ENCODE results near the gene TLR7. TPM values are rescaled to one million over a fixed set of nuclear protein-coding genes. Genes with fewer than 3 reads are reported as not detected.

The TLR7 gene
- total RNA-seq, 5 donors from 2014 or later (not counting 1 experiment from before 2014, with no cell fraction given) = 0.10 to 0.66 (median 0.18) TPM; not detected in 1

- H3K4me1 Mint-ChIP-seq = peaks cover 0 to 4% (median 0%) of the 10 kb centered on the region in 3 donors
- H3K9me3 Mint-ChIP-seq = peaks cover 0 to 3% (median 0%) of the 10 kb centered on the region in 3 donors
- ChIA-PET CTCF (no interaction called here), POLR2A (no interaction called here)
- Histone ChIP-seq H3K36me3 (ENCODE audit: control insufficient read depth in 2 of 2, extremely low read depth in 1 of 2, insufficient read depth in 1 of 2, low read length in 1 of 2) (no peaks in the 10 kb centered on the region), H3K4me3 (ENCODE audit: control insufficient read depth in 1 of 2, extremely low read depth in 1 of 2, low read length in 1 of 2) (no peak overlapping the region), H3K27ac (ENCODE audit: low read length) (no peak overlapping the region), H3K27me3 (replicated peaks in 1 of 2; ENCODE audit: control insufficient read depth in 2 of 2, extremely low read depth in 1 of 2, insufficient read depth in 2 of 2, low read length in 1 of 2) (no peaks in the 10 kb centered on the region), H3K9me3 (no peaks in the 10 kb centered on the region), H3K4me1 (ENCODE audit: control insufficient read depth in 1 of 2, extremely low read depth in 1 of 2, insufficient read depth in 2 of 2, low read length in 2 of 2) (no peaks in the 10 kb centered on the region)
- no peaks in the 10 kb centered on the region for H3K36me3 Mint-ChIP-seq
- no peak overlapping the region for H3K27ac Mint-ChIP-seq
- peaks cover 2 to 54% of the 10 kb centered on the region in 2 donors for H3K27me3 Mint-ChIP-seq
- H3K4me3 Mint-ChIP-seq = no peak overlapping the region
- DNase-seq = no peak
- ATAC-seq (replicated peaks in 1 of 4) = no peak
Measured at GRCh38 chrX:12922599-12922919, 55.7 kb downstream of the TLR7 start.

GRCh38 chrX:12929701-12930100, 62.8 kb downstream of the TLR7 start:
- H3K27me3 ChIP-seq (replicated peaks in 1 of 2; ENCODE audit: control insufficient read depth in 2 of 2, extremely low read depth in 1 of 2, insufficient read depth in 2 of 2, low read length in 1 of 2) = no peaks in the 10 kb centered on the region
- CTCF ChIA-PET = interaction anchor here in 1 of 2 donors (0.6 to 1.7 kb wide), 3 partner anchors 17 to 456 kb away, joined by 3 to 7 read pairs (median 4); no protein-coding TSS in a partner anchor
- ATAC-seq (replicated peaks in 1 of 4) (no peak), DNase-seq (no peak)
- POLR2A ChIA-PET = no interaction called here
- Mint-ChIP-seq H3K4me1 (no peaks in the 10 kb centered on the region), H3K27me3 (peaks cover 0 to 39% of the 10 kb centered on the region in 2 donors), H3K27ac (no peak overlapping the region), H3K36me3 (no peaks in the 10 kb centered on the region), H3K9me3 (peaks cover 0 to 3% (median 3%) of the 10 kb centered on the region in 3 donors), H3K4me3 (no peak overlapping the region)
- no peaks in the 10 kb centered on the region for H3K9me3 ChIP-seq
- WGBS (ENCODE audit: insufficient coverage) = no CpG with 5 or more reads among the region's 4 CpGs
- H3K4me3 ChIP-seq (ENCODE audit: control insufficient read depth in 1 of 2, extremely low read depth in 1 of 2, low read length in 1 of 2) = no peak overlapping the region
- H3K27ac ChIP-seq (ENCODE audit: low read length) = no peak overlapping the region
- H3K4me1 ChIP-seq (ENCODE audit: control insufficient read depth in 1 of 2, extremely low read depth in 1 of 2, insufficient read depth in 2 of 2, low read length in 2 of 2) = no peaks in the 10 kb centered on the region
- H3K36me3 ChIP-seq (ENCODE audit: control insufficient read depth in 2 of 2, extremely low read depth in 1 of 2, insufficient read depth in 1 of 2, low read length in 1 of 2) = no peaks in the 10 kb centered on the region

DNA sequence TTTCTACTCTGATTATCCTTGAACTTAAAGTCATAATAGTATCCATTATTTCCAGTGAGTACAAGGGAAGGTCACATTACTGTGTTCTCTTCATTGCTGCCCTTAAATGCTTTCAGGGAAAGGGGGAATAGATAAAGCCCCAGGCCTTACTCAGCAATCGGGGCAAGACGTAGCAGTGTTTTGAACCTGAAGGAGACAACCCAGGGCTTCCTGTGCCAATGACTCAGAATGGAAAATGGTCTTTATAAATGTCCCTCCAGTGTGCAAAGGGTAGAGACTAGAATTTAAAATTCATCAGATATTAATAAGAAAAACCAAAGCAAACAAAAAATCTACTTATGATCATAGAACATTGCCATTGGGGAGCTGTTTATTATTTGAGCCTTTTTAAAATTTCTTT, 63.3 kb downstream of the TLR7 start:
- H3K4me1 ChIP-seq (ENCODE audit: control insufficient read depth in 1 of 2, extremely low read depth in 1 of 2, insufficient read depth in 2 of 2, low read length in 2 of 2) = no peaks in the 10 kb centered on the region
- H3K9me3 Mint-ChIP-seq = peaks cover 0 to 3% (median under 1%) of the 10 kb centered on the region in 3 donors
- ChIA-PET CTCF (interaction anchor here in 1 of 2 donors (0.6 to 1.7 kb wide), 2 partner anchors 17 to 456 kb away, joined by 3 to 7 read pairs; no protein-coding TSS in a partner anchor), POLR2A (no interaction called here)
- ATAC-seq (replicated peaks in 1 of 4) = no peak
- H3K36me3 Mint-ChIP-seq = no peaks in the 10 kb centered on the region
- no peak for DNase-seq
- H3K4me3 Mint-ChIP-seq = no peak overlapping the region
- no peak overlapping the region for H3K27ac Mint-ChIP-seq
- WGBS (ENCODE audit: insufficient coverage) = no CpG with 5 or more reads among the region's 2 CpGs
- H3K9me3 ChIP-seq = no peaks in the 10 kb centered on the region
- no peak overlapping the region for H3K27ac ChIP-seq (ENCODE audit: low read length)
- H3K36me3 ChIP-seq (ENCODE audit: control insufficient read depth in 2 of 2, extremely low read depth in 1 of 2, insufficient read depth in 1 of 2, low read length in 1 of 2) = no peaks in the 10 kb centered on the region
- no peaks in the 10 kb centered on the region for H3K27me3 ChIP-seq (replicated peaks in 1 of 2; ENCODE audit: control insufficient read depth in 2 of 2, extremely low read depth in 1 of 2, insufficient read depth in 2 of 2, low read length in 1 of 2)
- H3K4me1 Mint-ChIP-seq = no peaks in the 10 kb centered on the region
- peaks cover 0 to 39% of the 10 kb centered on the region in 2 donors for H3K27me3 Mint-ChIP-seq
- H3K4me3 ChIP-seq (ENCODE audit: control insufficient read depth in 1 of 2, extremely low read depth in 1 of 2, low read length in 1 of 2) = no peak overlapping the region

DNA sequence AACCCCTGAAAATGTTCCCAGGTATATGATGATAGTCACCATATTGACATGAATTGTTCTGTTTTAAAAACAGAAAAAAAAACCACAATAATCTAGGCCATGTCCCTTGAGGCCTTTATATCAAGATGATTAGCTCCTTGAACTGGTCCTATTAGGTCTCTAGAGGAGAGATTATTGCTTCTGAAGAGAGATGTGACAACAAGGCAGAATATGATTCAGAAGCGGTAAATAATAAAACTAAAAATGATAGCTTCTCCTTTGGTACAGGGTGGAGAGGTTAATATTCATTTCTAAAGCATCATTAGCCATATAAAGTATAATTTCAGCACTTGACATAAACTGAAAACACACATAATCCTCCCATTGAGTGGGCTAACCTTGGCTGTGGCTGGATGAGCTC, 65.4 kb downstream of the TLR7 start:
- Mint-ChIP-seq H3K27me3 (peaks cover 0 to 33% of the 10 kb centered on the region in 2 donors), H3K4me3 (no peak overlapping the region), H3K9me3 (peaks cover 0 to 3% (median 0%) of the 10 kb centered on the region in 3 donors), H3K36me3 (no peaks in the 10 kb centered on the region), H3K4me1 (no peaks in the 10 kb centered on the region), H3K27ac (no peak overlapping the region)
- CTCF ChIA-PET = no interaction called here
- H3K27me3 ChIP-seq (replicated peaks in 1 of 2; ENCODE audit: control insufficient read depth in 2 of 2, extremely low read depth in 1 of 2, insufficient read depth in 2 of 2, low read length in 1 of 2) = no peaks in the 10 kb centered on the region
- POLR2A ChIA-PET = no interaction called here
- no CpG with 5 or more reads among the region's 1 CpG for WGBS (ENCODE audit: insufficient coverage)
- no peaks in the 10 kb centered on the region for H3K4me1 ChIP-seq (ENCODE audit: control insufficient read depth in 1 of 2, extremely low read depth in 1 of 2, insufficient read depth in 2 of 2, low read length in 2 of 2)
- no peaks in the 10 kb centered on the region for H3K9me3 ChIP-seq
- no peaks in the 10 kb centered on the region for H3K36me3 ChIP-seq (ENCODE audit: control insufficient read depth in 2 of 2, extremely low read depth in 1 of 2, insufficient read depth in 1 of 2, low read length in 1 of 2)
- DNase-seq (no peak), ATAC-seq (replicated peaks in 1 of 4) (no peak)
- H3K27ac ChIP-seq (ENCODE audit: low read length) = no peak overlapping the region
- no peak overlapping the region for H3K4me3 ChIP-seq (ENCODE audit: control insufficient read depth in 1 of 2, extremely low read depth in 1 of 2, low read length in 1 of 2)

DNA sequence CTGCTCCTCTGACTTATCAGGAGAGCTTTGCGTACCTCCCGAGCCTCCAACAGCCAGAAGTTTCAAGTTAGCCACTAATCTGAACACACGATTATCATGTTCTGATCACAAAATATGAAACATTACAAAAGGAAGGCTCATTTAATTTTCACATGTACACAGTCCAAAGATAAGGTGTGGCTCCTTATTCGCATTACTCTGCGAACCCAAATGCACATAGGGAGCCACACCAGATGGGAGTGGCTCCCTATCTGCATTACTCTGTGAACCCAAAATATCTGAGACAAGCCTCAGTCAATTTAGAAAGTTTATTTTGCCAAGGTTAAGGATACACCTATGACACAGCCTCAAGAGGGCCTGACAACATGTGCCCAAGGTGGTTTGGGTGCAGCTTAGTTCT, 68.0 kb downstream of the TLR7 start:
- H3K4me1 Mint-ChIP-seq = no peaks in the 10 kb centered on the region
- no peaks in the 10 kb centered on the region for H3K36me3 Mint-ChIP-seq
- no peaks in the 10 kb centered on the region for H3K9me3 ChIP-seq
- no peak overlapping the region for H3K27ac ChIP-seq (ENCODE audit: low read length)
- H3K27me3 ChIP-seq (replicated peaks in 1 of 2; ENCODE audit: control insufficient read depth in 2 of 2, extremely low read depth in 1 of 2, insufficient read depth in 2 of 2, low read length in 1 of 2) = no peaks in the 10 kb centered on the region
- H3K4me3 ChIP-seq (ENCODE audit: control insufficient read depth in 1 of 2, extremely low read depth in 1 of 2, low read length in 1 of 2) = no peak overlapping the region
- H3K9me3 Mint-ChIP-seq = peaks cover 0 to 3% (median 0%) of the 10 kb centered on the region in 3 donors
- WGBS (ENCODE audit: insufficient coverage) = 100% methylated on average over 2 of the region's 5 CpGs
- ATAC-seq (replicated peaks in 1 of 4) = no peak
- no peak overlapping the region for H3K27ac Mint-ChIP-seq
- ChIA-PET POLR2A (interaction anchor here in 1 of 2 donors (0.7 kb wide), 1 partner anchor 841 kb away, joined by 6 read pairs; no protein-coding TSS in a partner anchor), CTCF (interaction anchor here in 1 of 2 donors (1.0 kb wide), 1 partner anchor 572 kb away, joined by 4 read pairs; no protein-coding TSS in a partner anchor)
- no peak overlapping the region for H3K4me3 Mint-ChIP-seq
- DNase-seq = no peak
- H3K36me3 ChIP-seq (ENCODE audit: control insufficient read depth in 2 of 2, extremely low read depth in 1 of 2, insufficient read depth in 1 of 2, low read length in 1 of 2) = no peaks in the 10 kb centered on the region
- peaks cover 0 to 31% of the 10 kb centered on the region in 2 donors for H3K27me3 Mint-ChIP-seq
- no peaks in the 10 kb centered on the region for H3K4me1 ChIP-seq (ENCODE audit: control insufficient read depth in 1 of 2, extremely low read depth in 1 of 2, insufficient read depth in 2 of 2, low read length in 2 of 2)

DNA sequence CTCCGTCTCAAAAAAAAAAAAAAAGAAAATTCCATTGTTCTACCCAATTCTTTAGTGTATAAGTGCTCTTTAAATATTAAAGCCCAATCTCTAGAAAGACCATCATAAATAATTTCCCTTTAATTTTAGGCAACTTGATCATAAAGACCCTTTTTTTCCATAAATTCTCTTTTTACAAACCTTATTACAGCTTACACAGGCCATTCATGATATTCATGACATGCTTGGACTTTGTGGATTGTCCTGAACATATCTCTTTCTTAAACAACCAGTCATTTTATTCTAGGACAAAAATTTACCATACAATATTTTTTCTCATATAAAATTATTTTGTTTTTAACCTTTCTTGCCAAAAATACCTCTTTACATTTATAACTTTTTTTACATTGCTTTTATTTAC, 70.1 kb downstream of the TLR7 start:
- Mint-ChIP-seq H3K27me3 (peaks cover 0 to 39% of the 10 kb centered on the region in 2 donors), H3K27ac (no peak overlapping the region), H3K4me1 (no peaks in the 10 kb centered on the region), H3K36me3 (no peaks in the 10 kb centered on the region), H3K4me3 (no peak overlapping the region), H3K9me3 (no peaks in the 10 kb centered on the region)
- ATAC-seq (replicated peaks in 1 of 4) (no peak), DNase-seq (no peak)
- Histone ChIP-seq H3K4me1 (ENCODE audit: control insufficient read depth in 1 of 2, extremely low read depth in 1 of 2, insufficient read depth in 2 of 2, low read length in 2 of 2) (no peaks in the 10 kb centered on the region), H3K27me3 (replicated peaks in 1 of 2; ENCODE audit: control insufficient read depth in 2 of 2, extremely low read depth in 1 of 2, insufficient read depth in 2 of 2, low read length in 1 of 2) (no peaks in the 10 kb centered on the region), H3K27ac (ENCODE audit: low read length) (no peak overlapping the region), H3K4me3 (ENCODE audit: control insufficient read depth in 1 of 2, extremely low read depth in 1 of 2, low read length in 1 of 2) (no peak overlapping the region), H3K9me3 (no peaks in the 10 kb centered on the region), H3K36me3 (ENCODE audit: control insufficient read depth in 2 of 2, extremely low read depth in 1 of 2, insufficient read depth in 1 of 2, low read length in 1 of 2) (no peaks in the 10 kb centered on the region)
- no CpG with 5 or more reads among the region's 1 CpG for WGBS (ENCODE audit: insufficient coverage)
- ChIA-PET POLR2A (no interaction called here), CTCF (no interaction called here)
